NT2/D1 (cell line): ENCODE data around the gene CDR2L.
"Not testable (repeated sequence)": the region's sequence is repeated elsewhere in the genome, so short reads cannot be mapped to it uniquely, and the experiment has no call there.

Source experiments
- DNase-seq: peaks from one replicate; pipeline ENCODE4 v3.0.0-alpha.2; 2011; ENCODE audit warnings: low read depth, low spot score
- H3K27me3 ChIP-seq: 2 replicates; pipeline ENCODE4 v1.6.0; 2011; ENCODE audit warnings: mild to moderate bottlenecking; ENCODE audit not compliant: insufficient read length, insufficient read depth
- H3K36me3 ChIP-seq: 2 replicates; pipeline ENCODE4 v1.6.1; 2011; ENCODE audit warnings: mild to moderate bottlenecking, low read length, mixed read lengths; ENCODE audit not compliant: insufficient read depth, insufficient read length
- H3K4me1 ChIP-seq: 2 replicates; pipeline ENCODE4 v1.5.1; 2011; ENCODE audit not compliant: insufficient read depth, insufficient read length
- H3K4me3 ChIP-seq: 2 replicates; pipeline ENCODE4 v1.5.1; 2011; ENCODE audit warnings: low read depth; ENCODE audit not compliant: insufficient read length
- H3K9ac ChIP-seq: 2 replicates; pipeline ENCODE4 v1.6.0; 2011; ENCODE audit warnings: low read depth; ENCODE audit not compliant: insufficient read length
- H3K9me3 ChIP-seq: 2 replicates; pipeline ENCODE4 v1.5.1; 2011; ENCODE audit warnings: mild to moderate bottlenecking, low read length; ENCODE audit not compliant: insufficient read depth
- SUZ12 ChIP-seq: IDR thresholded peaks from 2 replicates; pipeline ENCODE4 v1.6.1; 2011; ENCODE audit not compliant: insufficient read length, insufficient read depth; ENCODE audit errors: extremely low read depth
- YY1 ChIP-seq: IDR thresholded peaks from 2 replicates; pipeline ENCODE4 v1.6.1; 2011; ENCODE audit not compliant: insufficient read length, insufficient read depth
- ZNF274 ChIP-seq: IDR thresholded peaks from 2 replicates; pipeline ENCODE4 v1.6.1; 2011; ENCODE audit warnings: mild to moderate bottlenecking, low read depth, low read length

Gene CDR2L

GRCh38 chr17:74999523-74999922 is 12.1 kb downstream of the CDR2L start:
- Histone ChIP-seq H3K9ac (no peak overlapping the region), H3K9me3 (no peaks in the 10 kb centered on the region), H3K36me3 (peaks cover 57% of the 10 kb centered on the region), H3K27me3 (no peaks in the 10 kb centered on the region), H3K4me1 (no peaks in the 10 kb centered on the region), H3K4me3 (no peak overlapping the region)
- TF ChIP-seq YY1 = no peak
- TF ChIP-seq SUZ12 = no peak
- no peak for TF ChIP-seq ZNF274
- DNase-seq = no peak

- Histone ChIP-seq H3K27me3 (no peaks in the 10 kb centered on the region), H3K36me3 (peaks cover 68% of the 10 kb centered on the region), H3K9ac (no peak overlapping the region), H3K9me3 (no peaks in the 10 kb centered on the region), H3K4me1 (no peaks in the 10 kb centered on the region), H3K4me3 (no peak overlapping the region)
- TF ChIP-seq ZNF274 (no peak), YY1 (no peak)
- DNase-seq = no peak
Measured at GRCh38 chr17:75001915-75002843, 14.7 kb downstream of the CDR2L start.

GRCh38 chr17:75003070-75003956 is 15.9 kb downstream of the CDR2L start:
- Histone ChIP-seq H3K36me3 (peaks cover 68% of the 10 kb centered on the region), H3K9me3 (no peaks in the 10 kb centered on the region), H3K27me3 (no peaks in the 10 kb centered on the region), H3K4me1 (no peaks in the 10 kb centered on the region), H3K4me3 (no peak overlapping the region), H3K9ac (no peak overlapping the region)
- no peak for DNase-seq
- TF ChIP-seq SUZ12 (no peak), YY1 (no peak), ZNF274 (no peak)

GRCh38 chr17:75003957-75004355 is 16.5 kb downstream of the CDR2L start:
- Histone ChIP-seq H3K9ac (no peak overlapping the region), H3K9me3 (no peaks in the 10 kb centered on the region), H3K4me1 (no peaks in the 10 kb centered on the region), H3K27me3 (no peaks in the 10 kb centered on the region), H3K4me3 (no peak overlapping the region), H3K36me3 (peaks cover 66% of the 10 kb centered on the region)
- DNase-seq = no peak
- TF ChIP-seq YY1 (no peak), SUZ12 (no peak), ZNF274 (no peak)

GRCh38 chr17:75004371-75004770 is 16.9 kb downstream of the CDR2L start:
- peaks cover 63% of the 10 kb centered on the region for H3K36me3 ChIP-seq
- H3K9me3 ChIP-seq = no peaks in the 10 kb centered on the region
- no peak overlapping the region for H3K4me3 ChIP-seq
- TF ChIP-seq YY1 = no peak
- TF ChIP-seq SUZ12 = no peak
- TF ChIP-seq ZNF274 = no peak
- H3K9ac ChIP-seq = no peak overlapping the region
- no peaks in the 10 kb centered on the region for H3K27me3 ChIP-seq
- DNase-seq = no peak
- H3K4me1 ChIP-seq = no peaks in the 10 kb centered on the region

- no peaks in the 10 kb centered on the region for H3K4me1 ChIP-seq
- DNase-seq = no peak
- H3K9me3 ChIP-seq = no peaks in the 10 kb centered on the region
- H3K27me3 ChIP-seq = no peaks in the 10 kb centered on the region
- no peak overlapping the region for H3K4me3 ChIP-seq
- no peak for TF ChIP-seq SUZ12
- TF ChIP-seq YY1 = no peak
- no peak for TF ChIP-seq ZNF274
- H3K36me3 ChIP-seq = peaks cover 56% of the 10 kb centered on the region
- H3K9ac ChIP-seq = no peak overlapping the region
Measured at GRCh38 chr17:75005291-75005690, 17.9 kb downstream of the CDR2L start.

GRCh38 chr17:75006084-75006483 is 18.7 kb downstream of the CDR2L start:
- H3K4me1 ChIP-seq, H3K9me3 ChIP-seq, H3K27me3 ChIP-seq, DNase-seq, H3K9ac ChIP-seq, H3K4me3 ChIP-seq: not testable (repeated sequence)
- peaks cover 55% of the 10 kb centered on the region for H3K36me3 ChIP-seq
